Activated CD8-positive, alpha-beta memory T cell treated with anti-CD3 and anti-CD28 coated beads, Interleukin-2, amount 50 U/mL, for 1 hour (primary cell): ENCODE measurements around the gene BEST1.

Experiments used
- DNase-seq: peaks from one replicate; pipeline ENCODE4 v3.0.0-alpha.2; 2020; ENCODE audit errors: extremely low read depth

Gene BEST1

DNA sequence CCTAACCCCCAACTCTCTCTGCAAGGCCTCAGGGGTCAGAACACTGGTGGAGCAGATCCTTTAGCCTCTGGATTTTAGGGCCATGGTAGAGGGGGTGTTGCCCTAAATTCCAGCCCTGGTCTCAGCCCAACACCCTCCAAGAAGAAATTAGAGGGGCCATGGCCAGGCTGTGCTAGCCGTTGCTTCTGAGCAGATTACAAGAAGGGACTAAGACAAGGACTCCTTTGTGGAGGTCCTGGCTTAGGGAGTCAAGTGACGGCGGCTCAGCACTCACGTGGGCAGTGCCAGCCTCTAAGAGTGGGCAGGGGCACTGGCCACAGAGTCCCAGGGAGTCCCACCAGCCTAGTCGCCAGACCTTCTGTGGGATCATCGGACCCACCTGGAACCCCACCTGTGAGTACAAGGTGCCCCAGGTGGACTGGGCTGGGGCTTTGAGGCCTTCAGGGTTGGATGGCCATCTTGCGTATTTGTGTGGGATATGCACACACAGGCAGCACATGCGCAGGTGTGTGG is at the start of gene BEST1:
BEST1 (plus strand) TSS at position 317 of the 513 bp plus-strand sequence. CDS start 1,456 bp downstream, outside the sequence.
- no peak for DNase-seq

DNA sequence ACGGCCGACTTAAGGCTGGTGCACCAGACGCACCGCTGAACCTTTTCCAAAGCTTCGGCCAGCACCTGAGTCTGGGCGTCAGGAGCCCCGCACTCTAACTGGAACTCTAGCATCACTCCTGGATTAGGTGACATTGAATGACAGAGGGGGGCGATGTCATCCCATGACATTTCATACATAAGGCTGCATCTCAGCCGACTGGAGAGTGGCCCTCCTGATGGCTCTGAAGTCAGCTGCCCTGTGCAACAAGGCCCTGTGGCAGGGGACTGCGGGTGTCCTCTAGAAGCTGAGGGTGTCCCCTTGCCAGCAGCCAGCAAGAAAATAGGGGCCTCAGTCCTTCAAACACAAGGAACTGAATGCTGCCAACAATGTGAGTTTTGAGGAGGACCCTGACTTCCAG is 48.8 kb upstream of the BEST1 start:
- no peak for DNase-seq

GRCh38 chr11:61902313-61902712 is 47.8 kb upstream of the BEST1 start:
- DNase-seq: no peak

- DNase-seq: no peak
Measured at GRCh38 chr11:61903845-61904244, 46.3 kb upstream of the BEST1 start.

- no peak for DNase-seq
Measured at GRCh38 chr11:61904539-61905048, 45.6 kb upstream of the BEST1 start.

GRCh38 chr11:61905067-61905696 is 45.0 kb upstream of the BEST1 start:
- DNase-seq: no peak

- no peak for DNase-seq
Measured at GRCh38 chr11:61905801-61906521, 44.2 kb upstream of the BEST1 start.

- DNase-seq: no peak
Measured at GRCh38 chr11:61906522-61906909, 43.6 kb upstream of the BEST1 start.

- no peak for DNase-seq
Measured at GRCh38 chr11:61907282-61907681, 42.9 kb upstream of the BEST1 start.

GRCh38 chr11:61907871-61908729 is 42.1 kb upstream of the BEST1 start:
- DNase-seq: no peak

DNA sequence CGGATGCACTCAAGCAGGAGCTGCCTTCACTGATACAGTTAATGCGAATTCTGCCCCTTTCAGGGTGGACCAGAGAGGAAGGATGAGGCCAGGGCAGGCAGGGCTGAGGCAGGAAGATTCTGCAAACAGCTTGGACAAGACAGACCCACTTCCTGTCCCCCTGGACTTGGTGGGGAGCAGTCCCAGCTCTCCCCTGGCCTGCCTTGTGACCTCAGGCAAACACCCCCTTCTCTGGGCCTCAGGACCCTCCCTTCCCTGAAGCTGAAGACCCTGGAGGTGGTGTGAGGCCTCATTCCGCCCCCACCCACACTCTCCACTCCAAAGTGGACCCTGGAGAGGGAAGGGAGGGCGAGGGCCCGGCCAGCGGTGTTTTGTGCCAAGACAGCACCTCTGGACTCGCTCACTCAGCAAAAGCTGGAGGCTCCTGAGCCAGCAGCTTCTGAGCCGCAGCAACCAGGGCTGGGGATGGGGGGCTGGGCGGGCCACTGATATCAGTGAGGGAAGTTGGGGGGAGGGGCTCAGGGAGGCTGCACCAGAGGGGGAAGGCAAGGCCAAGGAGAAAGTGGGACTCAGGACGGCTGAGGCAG is 41.3 kb upstream of the BEST1 start:
- no peak for DNase-seq

GRCh38 chr11:61910187-61911127 is 39.7 kb upstream of the BEST1 start:
- DNase-seq: no peak

DNA sequence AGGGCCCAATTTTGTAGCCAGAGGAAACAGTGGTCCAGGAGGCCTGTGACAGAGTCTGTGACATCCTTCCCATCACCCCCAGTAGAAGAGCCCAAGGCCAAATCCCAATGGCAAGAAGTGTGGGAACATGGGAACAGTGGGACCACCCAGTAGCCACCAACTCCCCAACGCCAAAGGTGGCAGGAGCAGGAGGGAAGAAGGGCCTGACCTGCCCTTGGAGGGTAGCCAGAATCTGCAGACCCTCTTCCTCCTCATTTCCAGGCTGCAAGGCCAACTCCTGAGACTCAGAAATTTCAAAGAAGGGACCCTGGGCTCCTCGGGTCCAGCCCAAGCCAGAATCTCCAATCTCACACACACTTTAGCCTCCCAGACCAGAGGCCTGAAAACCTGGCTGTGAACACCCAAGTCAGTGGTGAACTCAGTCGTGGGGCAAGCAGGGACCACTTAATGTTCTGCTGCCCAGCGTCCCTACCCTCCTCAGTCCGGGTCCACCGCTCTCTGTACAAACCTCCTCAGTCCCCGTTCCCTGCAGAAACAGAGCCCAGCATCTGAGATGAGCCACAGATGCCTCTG is 38.9 kb upstream of the BEST1 start:
- DNase-seq: no peak

DNA sequence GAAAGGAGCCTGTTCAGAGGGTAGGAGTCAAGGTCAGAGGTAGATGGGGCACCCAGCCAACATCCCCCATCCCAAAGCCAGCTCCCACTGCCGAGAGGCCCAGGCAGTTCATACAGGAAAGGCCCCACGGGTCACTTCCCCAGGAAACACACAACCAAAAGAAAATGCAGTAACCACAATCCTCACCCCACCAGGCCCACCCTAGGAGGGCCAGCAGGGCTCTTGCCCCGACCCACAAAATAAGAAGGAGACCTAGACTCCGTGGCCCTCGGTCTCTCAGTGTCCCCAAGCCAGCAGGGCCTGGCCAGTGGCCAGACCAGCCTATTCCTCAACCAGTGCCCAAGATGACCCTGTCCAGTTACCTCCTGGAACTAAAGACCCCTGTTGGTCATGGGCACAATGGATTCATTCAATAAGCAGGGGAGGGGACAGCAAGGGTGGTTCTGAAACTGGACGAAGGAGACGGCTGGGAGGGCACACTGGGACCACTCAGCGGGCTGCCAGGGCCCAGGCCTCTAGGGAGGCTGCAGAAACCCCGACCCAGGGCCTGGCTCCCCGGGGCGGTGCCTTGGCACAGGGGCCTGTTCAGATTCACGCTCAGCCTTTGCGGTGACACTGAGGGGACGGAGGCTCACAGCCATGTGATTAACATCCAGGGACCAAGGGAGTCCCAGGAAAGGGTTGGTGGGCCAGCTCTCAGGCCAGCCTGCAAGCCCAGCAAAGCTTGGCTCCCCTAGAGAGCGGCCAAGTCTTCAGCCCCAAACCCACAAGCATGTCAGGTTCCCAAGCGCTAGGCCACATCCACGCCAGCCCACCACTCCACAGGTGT is 38.2 kb upstream of the BEST1 start:
- DNase-seq: no peak

DNA sequence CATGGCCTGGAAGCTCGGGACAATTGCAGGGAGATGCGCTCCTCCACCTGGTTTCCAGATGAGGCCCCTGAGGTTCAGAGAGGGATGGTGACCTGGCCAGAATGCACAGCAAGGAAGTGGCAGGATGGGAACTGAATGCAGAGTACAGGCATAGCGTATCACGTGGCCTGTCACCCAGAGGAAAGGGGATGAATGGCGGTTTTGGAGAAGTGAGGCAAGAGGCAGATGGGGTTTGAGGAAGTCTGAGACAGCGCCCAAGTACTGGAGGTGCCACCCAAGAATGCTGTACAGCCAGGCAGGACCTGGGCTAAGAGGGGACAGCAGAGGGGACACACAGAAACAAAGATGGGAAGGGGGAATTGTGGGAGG is 37.6 kb upstream of the BEST1 start:
- DNase-seq: no peak

GRCh38 chr11:61912991-61913698 is 37.0 kb upstream of the BEST1 start:
- no peak for DNase-seq

DNA sequence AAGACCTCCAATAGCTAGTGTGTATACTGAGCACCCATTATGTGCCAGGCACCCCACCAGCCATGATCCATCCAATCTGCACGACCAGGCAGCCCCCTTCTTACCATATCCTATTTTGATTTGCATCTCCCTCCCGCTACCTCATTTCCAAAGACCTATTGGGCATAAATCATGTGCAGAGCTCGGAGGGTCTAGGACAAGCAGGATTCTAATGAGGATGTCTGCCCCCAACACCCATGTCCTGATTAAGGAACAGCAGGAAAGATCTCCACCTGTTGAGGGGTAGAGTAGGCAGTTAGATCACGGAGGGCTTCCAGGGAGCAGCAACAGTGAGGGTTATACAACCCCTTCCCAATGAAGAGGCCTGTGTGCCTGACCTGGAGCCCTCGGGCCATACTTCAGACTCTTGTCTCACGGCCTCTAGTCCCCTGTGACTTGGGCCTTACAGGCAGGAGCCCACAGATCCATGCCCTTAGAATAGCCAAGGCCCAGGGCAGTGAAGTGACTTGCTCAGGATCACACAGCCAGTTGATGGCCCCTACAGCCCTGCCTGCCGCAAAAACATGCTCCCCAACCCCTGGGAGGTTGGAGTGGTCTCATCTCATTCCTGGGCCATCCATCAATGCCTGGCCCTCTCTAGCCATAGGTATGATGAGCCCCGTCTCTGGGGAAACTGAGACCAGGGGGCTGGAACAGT is 36.3 kb upstream of the BEST1 start:
- DNase-seq: no peak

- DNase-seq: no peak
Measured at GRCh38 chr11:61914471-61915171, 35.5 kb upstream of the BEST1 start.
